HG02571 (cell line): ENCODE measurements around the gene KCNK17.
"Not testable (repeated sequence)": the region's sequence is repeated elsewhere in the genome, so short reads cannot be mapped to it uniquely, and the experiment has no call there.

Experiments used
- ATAC-seq: cut with Tn5 transposase; IDR thresholded peaks from one replicate; pipeline ENCODE4 v1.9.1; 2021; ENCODE audit warnings: mild to moderate bottlenecking, moderate library complexity; ENCODE audit not compliant: unreplicated experiment

Gene KCNK17

DNA sequence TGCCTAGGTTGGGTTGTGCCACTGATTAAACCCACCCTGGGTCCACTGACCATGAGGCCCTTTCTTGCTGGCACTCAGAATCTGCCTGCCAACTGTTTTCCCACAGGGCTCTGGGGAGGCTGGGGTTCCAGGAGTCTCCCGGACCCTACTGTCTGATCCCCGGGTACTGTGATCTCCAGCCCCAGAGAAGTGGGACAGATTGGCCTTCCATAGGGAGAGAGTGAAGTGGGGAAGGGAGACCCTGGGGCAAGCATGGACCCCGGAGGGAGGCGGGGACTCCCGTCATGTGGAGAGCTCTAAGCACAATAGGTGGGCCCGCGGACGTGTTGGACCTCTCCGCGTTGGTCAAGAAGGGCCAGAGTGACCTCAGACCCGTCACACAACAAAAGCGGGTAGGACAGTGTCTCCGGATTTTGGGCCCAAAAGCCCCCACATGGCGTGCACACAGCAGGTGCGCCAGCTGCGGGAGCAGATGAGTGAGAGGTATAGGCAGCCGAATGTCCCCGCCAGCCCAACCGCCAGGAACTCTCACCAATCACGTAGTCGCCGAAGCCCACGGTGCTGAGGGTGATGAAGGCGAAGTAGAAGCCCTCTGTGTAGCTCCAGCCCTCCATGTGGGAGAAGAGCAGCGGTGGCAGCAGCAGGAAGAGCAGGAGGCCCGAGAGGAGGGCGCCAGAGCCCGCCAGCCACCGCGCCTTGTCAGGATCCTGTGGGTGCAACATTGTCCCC is 10.6 kb downstream of the KCNK17 start:
- no peak for ATAC-seq

- ATAC-seq, result no peak
Observed at GRCh38 chr6:39302669-39303424, 11.4 kb downstream of the KCNK17 start.

- ATAC-seq, result no peak
Observed at GRCh38 chr6:39302011-39302410, 12.2 kb downstream of the KCNK17 start.

- ATAC-seq, result no peak
Observed at GRCh38 chr6:39301606-39302005, 12.6 kb downstream of the KCNK17 start.

- ATAC-seq, result no peak
Observed at GRCh38 chr6:39300739-39301138, 13.5 kb downstream of the KCNK17 start.

GRCh38 chr6:39298061-39298460 is 16.2 kb downstream of the KCNK17 start:
- no peak for ATAC-seq

- no peak for ATAC-seq
Observed at GRCh38 chr6:39296745-39297640, 17.2 kb downstream of the KCNK17 start.

GRCh38 chr6:39295611-39296011 is 18.6 kb downstream of the KCNK17 start:
- no peak for ATAC-seq

DNA sequence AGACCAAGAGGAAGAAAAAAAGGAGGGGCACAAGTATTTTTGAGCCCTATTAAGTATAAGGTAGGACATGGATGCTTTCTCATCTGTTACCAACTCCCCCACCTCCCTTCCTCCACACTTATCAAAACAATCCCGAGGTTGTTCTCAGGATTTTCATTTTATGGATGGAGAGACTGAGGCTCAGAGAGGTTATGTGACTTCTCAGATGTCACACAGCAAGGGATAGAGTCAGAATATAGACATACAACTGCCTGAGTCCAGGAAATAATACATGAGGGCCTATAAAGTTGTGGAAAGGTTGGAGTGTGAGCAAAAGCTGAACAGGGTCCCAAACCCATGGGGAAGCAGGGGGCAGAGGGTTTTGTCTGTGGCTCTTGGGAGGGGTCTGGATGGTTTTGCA is 19.3 kb downstream of the KCNK17 start:
- ATAC-seq, result no peak

DNA sequence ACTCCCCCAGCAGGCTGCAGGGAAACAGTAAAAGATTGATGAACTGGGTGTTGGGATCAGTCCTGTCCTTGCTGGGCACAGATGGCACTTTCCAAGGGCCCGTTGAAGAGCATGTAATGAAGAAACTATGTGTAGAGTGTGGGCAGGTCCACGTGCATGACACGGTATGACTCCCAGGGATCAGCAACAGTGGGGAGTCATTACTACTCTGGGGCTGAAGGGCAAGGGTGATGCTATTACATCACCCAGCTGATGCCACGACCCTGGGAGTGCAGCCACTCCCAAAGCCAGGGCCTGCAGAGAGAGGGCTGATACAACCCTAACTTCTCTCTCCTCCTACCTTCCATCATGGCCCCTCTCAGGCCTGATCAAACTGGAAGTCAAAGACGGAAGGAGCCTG is 20.1 kb downstream of the KCNK17 start:
- ATAC-seq, result no peak

GRCh38 chr6:39292637-39293036 is 21.6 kb downstream of the KCNK17 start:
- no peak for ATAC-seq

GRCh38 chr6:39289490-39289889 is 24.7 kb downstream of the KCNK17 start:
- ATAC-seq, result no peak

- ATAC-seq, result no peak
Observed at GRCh38 chr6:39287601-39288000, 26.6 kb downstream of the KCNK17 start.

DNA sequence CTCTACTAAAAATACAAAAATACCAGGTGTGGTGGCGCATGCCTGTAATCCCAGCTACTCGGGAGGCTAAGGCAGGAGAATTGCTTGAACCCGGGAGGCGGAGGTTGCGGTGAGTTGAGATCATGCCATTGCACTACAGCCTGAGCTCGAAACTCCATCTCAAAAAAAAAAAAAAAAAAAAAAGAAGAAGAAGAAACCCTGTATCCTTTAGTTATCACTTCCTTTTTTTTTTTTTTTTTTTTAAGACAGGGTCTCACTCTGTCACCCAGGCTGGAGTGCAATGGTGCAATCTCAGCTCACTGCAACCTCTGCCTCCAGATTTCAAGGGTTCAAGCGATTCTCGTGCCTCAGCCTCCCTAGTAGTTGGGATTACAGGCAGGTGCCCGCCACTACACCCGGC is 27.6 kb downstream of the KCNK17 start:
- not testable (repeated sequence) for ATAC-seq

DNA sequence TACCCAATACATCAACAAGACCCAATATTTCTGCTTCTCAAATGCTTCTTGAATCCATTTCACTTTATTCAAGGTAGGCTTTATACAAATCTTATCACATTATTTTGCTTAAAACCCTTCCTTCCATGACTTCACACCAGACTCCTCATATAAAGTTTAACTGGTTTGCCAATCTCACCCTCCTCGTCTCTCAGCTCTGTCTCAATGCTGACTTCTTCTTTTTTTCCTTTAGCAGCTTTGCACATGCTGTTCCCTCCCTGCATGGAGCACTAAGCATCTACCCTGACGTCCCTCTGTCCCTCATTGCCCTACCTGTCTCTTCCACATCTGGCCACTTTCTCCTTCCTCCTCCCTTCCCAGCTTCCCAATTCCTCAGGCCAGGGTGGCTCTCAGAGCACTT is 31.4 kb downstream of the KCNK17 start:
- ATAC-seq, result no peak

- ATAC-seq, result no peak
Observed at GRCh38 chr6:39281312-39281980, 32.8 kb downstream of the KCNK17 start.

- ATAC-seq, result no peak
Observed at GRCh38 chr6:39280247-39280731, 33.9 kb downstream of the KCNK17 start.

- no peak for ATAC-seq
Observed at GRCh38 chr6:39279539-39279938, 34.7 kb downstream of the KCNK17 start.

- ATAC-seq, result no peak
Observed at GRCh38 chr6:39276379-39276995, 37.7 kb downstream of the KCNK17 start.

- no peak for ATAC-seq
Observed at GRCh38 chr6:39274903-39275302, 39.3 kb downstream of the KCNK17 start.
